Measurements from ENCODE around the gene ZYX. TPM values are rescaled to one million over a fixed set of nuclear protein-coding genes. Genes with fewer than 3 reads are reported as not detected.
A peak's percentile ranks its signal among the peaks of the same experiment; 100 is the strongest.

ZYX gene
- total RNA-seq, 1 donor from 2014 or later, result 320 TPM

DNA sequence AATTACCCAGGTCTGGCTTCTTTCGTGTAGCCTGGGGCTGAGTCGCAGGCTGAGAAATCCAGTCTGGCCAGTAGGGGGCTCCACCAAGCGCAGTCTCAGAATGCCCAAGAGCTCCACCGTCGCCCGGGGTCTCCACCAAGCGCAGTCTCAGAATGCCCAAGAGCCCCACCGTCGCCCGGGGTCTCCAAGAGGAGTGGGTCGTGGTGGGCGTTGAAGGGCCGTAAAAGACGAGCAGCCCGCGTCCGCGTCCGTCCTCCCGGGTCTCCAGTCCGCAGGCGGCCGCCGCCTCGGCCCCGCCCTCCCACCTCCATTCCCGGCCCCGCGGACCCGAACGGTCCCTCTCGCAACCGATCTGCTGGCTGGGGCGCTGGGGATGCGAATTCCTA is 892 bp upstream of the ZYX start:
- TF ChIP-seq, protein P1, sequence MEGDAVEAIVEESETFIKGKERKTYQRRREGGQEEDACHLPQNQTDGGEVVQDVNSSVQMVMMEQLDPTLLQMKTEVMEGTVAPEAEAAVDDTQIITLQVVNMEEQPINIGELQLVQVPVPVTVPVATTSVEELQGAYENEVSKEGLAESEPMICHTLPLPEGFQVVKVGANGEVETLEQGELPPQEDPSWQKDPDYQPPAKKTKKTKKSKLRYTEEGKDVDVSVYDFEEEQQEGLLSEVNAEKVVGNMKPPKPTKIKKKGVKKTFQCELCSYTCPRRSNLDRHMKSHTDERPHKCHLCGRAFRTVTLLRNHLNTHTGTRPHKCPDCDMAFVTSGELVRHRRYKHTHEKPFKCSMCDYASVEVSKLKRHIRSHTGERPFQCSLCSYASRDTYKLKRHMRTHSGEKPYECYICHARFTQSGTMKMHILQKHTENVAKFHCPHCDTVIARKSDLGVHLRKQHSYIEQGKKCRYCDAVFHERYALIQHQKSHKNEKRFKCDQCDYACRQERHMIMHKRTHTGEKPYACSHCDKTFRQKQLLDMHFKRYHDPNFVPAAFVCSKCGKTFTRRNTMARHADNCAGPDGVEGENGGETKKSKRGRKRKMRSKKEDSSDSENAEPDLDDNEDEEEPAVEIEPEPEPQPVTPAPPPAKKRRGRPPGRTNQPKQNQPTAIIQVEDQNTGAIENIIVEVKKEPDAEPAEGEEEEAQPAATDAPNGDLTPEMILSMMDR (IDR thresholded peaks at IDR 0.05), result peak; percentile 79 to 90 (median 88)
- intact Hi-C loops (cut with DNase I), result loop anchor here (1.0 to 10.0 kb wide), 5 partner anchors 11 to 525 kb away; partner anchors contain the start of genes CASP2, EPHB6 and TCAF1
- H3K4me1 ChIP-seq, result peaks cover 5 to 24% of the 10 kb centered on the region in 2 donors

GRCh38 chr7:143381427-143382125 is 431 bp downstream of the ZYX start:
- Histone ChIP-seq H3K9me3 (no peaks in the 10 kb centered on the region), H3K4me1 (peaks cover 10 to 37% of the 10 kb centered on the region in 2 donors), H3K27ac (peak overlapping the region; percentile 97 to 99), H3K36me3 (peaks cover 7 to 26% of the 10 kb centered on the region in 2 donors), H3K27me3 (no peaks in the 10 kb centered on the region), H3K4me3 (peak overlapping the region; percentile 89 to 97)
- TF ChIP-seq, protein P1 (IDR thresholded peaks at IDR 0.05), result no peak
- peak in 1 of 2 donors; percentile 89 for DNase-seq (ENCODE audit: low spot score in 2 of 2)
- intact Hi-C loops (cut with DNase I), result loop anchor here (2.0 to 10.0 kb wide), 2 partner anchors 521 to 527 kb away; partner anchors contain the start of genes EPHB6 and TCAF1

More for the DNA sequence above, 892 bp upstream of the ZYX start:
- Histone ChIP-seq H3K36me3 (peaks cover 7 to 20% of the 10 kb centered on the region in 2 donors), H3K27ac (peak overlapping the region; percentile 97 to 99), H3K9me3 (no peaks in the 10 kb centered on the region), H3K4me3 (peak overlapping the region; percentile 89 to 97), H3K27me3 (no peaks in the 10 kb centered on the region)
- peak; percentile 67 to 94 for DNase-seq (ENCODE audit: low spot score in 2 of 2)

- intact Hi-C loops (cut with DNase I), result loop anchor here (10.0 kb wide), 1 partner anchor 527 kb away; the partner anchor contains the start of gene EPHB6
- Histone ChIP-seq H3K4me1 (peaks cover 14 to 44% of the 10 kb centered on the region in 2 donors), H3K36me3 (peaks cover 7 to 33% of the 10 kb centered on the region in 2 donors), H3K27ac (peak overlapping the region; percentile 97 to 99), H3K27me3 (no peaks in the 10 kb centered on the region), H3K4me3 (peak overlapping the region; percentile 89 to 97), H3K9me3 (no peaks in the 10 kb centered on the region)
- TF ChIP-seq, protein P1 (IDR thresholded peaks at IDR 0.05), result no peak
- DNase-seq (ENCODE audit: low spot score in 2 of 2), result peak in 1 of 2 donors; percentile 60
These were observed 1.1 kb downstream of the ZYX start for GRCh38 chr7:143382126-143382790.

DNA sequence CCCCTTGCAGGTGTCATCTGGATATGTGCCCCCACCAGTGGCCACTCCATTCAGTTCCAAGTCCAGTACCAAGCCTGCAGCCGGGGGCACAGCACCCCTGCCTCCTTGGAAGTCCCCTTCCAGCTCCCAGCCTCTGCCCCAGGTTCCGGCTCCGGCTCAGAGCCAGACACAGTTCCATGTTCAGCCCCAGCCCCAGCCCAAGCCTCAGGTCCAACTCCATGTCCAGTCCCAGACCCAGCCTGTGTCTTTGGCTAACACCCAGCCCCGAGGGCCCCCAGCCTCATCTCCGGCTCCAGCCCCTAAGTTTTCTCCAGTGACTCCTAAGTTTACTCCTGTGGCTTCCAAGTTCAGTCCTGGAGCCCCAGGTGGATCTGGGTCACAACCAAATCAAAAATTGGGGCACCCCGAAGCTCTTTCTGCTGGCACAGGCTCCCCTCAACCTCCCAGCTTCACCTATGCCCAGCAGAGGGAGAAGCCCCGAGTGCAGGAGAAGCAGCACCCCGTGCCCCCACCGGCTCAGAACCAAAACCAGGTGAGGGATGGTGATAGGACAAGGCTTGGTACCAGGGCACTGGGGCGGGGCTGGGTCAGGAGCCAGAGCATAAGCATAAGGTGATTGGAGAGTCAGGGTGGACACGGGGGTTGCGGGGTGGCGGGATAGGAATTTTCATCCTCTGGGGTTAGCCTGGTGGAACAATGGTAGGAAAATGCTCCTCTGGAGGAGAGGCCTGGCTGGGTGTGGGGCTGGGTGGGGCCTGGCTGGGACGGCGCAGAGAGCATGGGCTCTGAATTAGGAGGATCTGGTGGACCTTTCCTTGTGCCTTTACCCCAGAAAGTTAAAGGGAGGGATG is 1.9 kb downstream of the ZYX start:
- H3K36me3 ChIP-seq, result peaks cover 8 to 40% of the 10 kb centered on the region in 2 donors
- peaks cover 19 to 52% of the 10 kb centered on the region in 2 donors for H3K4me1 ChIP-seq
- peak in 1 of 2 donors; percentile 64 for DNase-seq (ENCODE audit: low spot score in 2 of 2)
- TF ChIP-seq, protein P1 (IDR thresholded peaks at IDR 0.05), result no peak
- H3K27ac ChIP-seq, result peak overlapping the region; percentile 97 to 99
- H3K27me3 ChIP-seq, result no peaks in the 10 kb centered on the region
- H3K4me3 ChIP-seq, result peak overlapping the region; percentile 89 to 97
- intact Hi-C loops (cut with DNase I), result loop anchor here (10.0 kb wide), 1 partner anchor 528 kb away; the partner anchor contains the start of gene EPHB6
- no peaks in the 10 kb centered on the region for H3K9me3 ChIP-seq

DNA sequence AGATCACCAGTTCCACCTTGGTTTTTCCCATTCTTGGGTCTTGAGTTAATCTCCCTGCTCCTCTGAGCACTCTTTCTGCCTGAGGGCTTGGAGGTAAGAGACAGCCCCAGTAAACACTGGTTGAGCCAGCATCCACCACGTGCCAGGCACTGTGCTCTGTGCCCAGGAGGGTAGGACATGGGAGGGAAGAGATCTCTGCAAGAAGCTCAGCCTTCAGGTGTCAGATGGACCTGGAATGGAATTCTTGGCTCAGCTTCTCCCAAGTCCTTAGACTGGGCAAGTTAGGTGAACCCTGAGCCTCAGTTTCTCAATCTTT is 2.5 kb downstream of the ZYX start:
- peak overlapping the region; percentile 89 to 97 for H3K4me3 ChIP-seq
- H3K9me3 ChIP-seq, result no peaks in the 10 kb centered on the region
- H3K36me3 ChIP-seq, result peaks cover 14 to 46% of the 10 kb centered on the region in 2 donors
- H3K27ac ChIP-seq, result peak overlapping the region; percentile 97 to 99
- intact Hi-C loops (cut with DNase I), result loop anchor here (10.0 kb wide), 1 partner anchor 529 kb away; the partner anchor contains the start of gene EPHB6
- DNase-seq (ENCODE audit: low spot score in 2 of 2), result no peak
- H3K27me3 ChIP-seq, result no peaks in the 10 kb centered on the region
- TF ChIP-seq, protein P1 (IDR thresholded peaks at IDR 0.05), result no peak
- H3K4me1 ChIP-seq, result peaks cover 22 to 57% of the 10 kb centered on the region in 2 donors

All from ascending aorta (tissue), 2 donors.